Astrocyte (in vitro differentiated cells and primary cell): Measurements from ENCODE around the gene WIPI1. TPM values are rescaled to one million over a fixed set of nuclear protein-coding genes. Genes with fewer than 3 reads are reported as not detected.
A peak's percentile ranks its signal among the peaks of the same experiment; 100 is the strongest.

Experiments
- DNase-seq: peaks from one replicate; pipeline ENCODE4 v3.0.0-alpha.2; 2010; ENCODE audit warnings: low read depth
- FAIRE-seq: peaks from 2 replicates; lab custom pipeline; 2011; peaks lifted over from hg19 to GRCh38; lab: Jason Lieb, UNC
- H2AFZ ChIP-seq: 2 replicates; pipeline ENCODE4 v1.6.0; 2012; ENCODE audit warnings: low read depth, low read length, inconsistent platforms
- H3K27ac ChIP-seq: 2 replicates; pipeline ENCODE4 v1.5.1; 2011; ENCODE audit warnings: low read depth, low read length, inconsistent platforms
- H3K27me3 ChIP-seq: 2 replicates; pipeline ENCODE4 v1.6.0; 2011; ENCODE audit warnings: low read length, inconsistent platforms; ENCODE audit not compliant: insufficient read depth
- H3K36me3 ChIP-seq: 2 replicates; pipeline ENCODE4 v1.5.1; 2011; ENCODE audit warnings: low read length, inconsistent platforms; ENCODE audit not compliant: insufficient read depth
- H3K4me1 ChIP-seq: 2 replicates; pipeline ENCODE4 v1.5.1; 2011; ENCODE audit warnings: low read length, inconsistent platforms; ENCODE audit not compliant: insufficient read depth
- H3K4me2 ChIP-seq: 2 replicates; pipeline ENCODE4 v1.6.0; 2012; ENCODE audit warnings: low read length, inconsistent platforms
- H3K4me3 ChIP-seq: 2 replicates; pipeline ENCODE4 v1.5.1; 2011; ENCODE audit warnings: low read depth, mild to moderate bottlenecking, low read length, inconsistent platforms; ENCODE audit not compliant: insufficient read depth
- H3K79me2 ChIP-seq: 2 replicates; pipeline ENCODE4 v1.6.0; 2012; ENCODE audit warnings: mild to moderate bottlenecking, low read length, inconsistent platforms; ENCODE audit not compliant: insufficient read depth
- H3K9ac ChIP-seq: 2 replicates; pipeline ENCODE4 v1.6.0; 2012; ENCODE audit warnings: mild to moderate bottlenecking, low read length, inconsistent platforms
- H3K9me3 ChIP-seq: 2 replicates; pipeline ENCODE4 v1.5.1; 2012; ENCODE audit warnings: low read depth, mild to moderate bottlenecking, low read length, inconsistent platforms; ENCODE audit not compliant: insufficient read depth
- H4K20me1 ChIP-seq: 2 replicates; pipeline ENCODE4 v1.6.0; 2012; ENCODE audit warnings: low read length, inconsistent platforms; ENCODE audit not compliant: insufficient read depth
- H3K27ac Mint-ChIP-seq: one replicate; pipeline ENCODE4 v1.8.0; 2021; ENCODE audit warnings: mild to moderate bottlenecking, mixed read lengths; ENCODE audit not compliant: unreplicated experiment
- H3K27me3 Mint-ChIP-seq: one replicate; pipeline ENCODE4 v1.8.0; 2021; ENCODE audit warnings: low read depth, mixed read lengths; ENCODE audit not compliant: unreplicated experiment
- H3K36me3 Mint-ChIP-seq: one replicate; pipeline ENCODE4 v1.8.0; 2021; ENCODE audit warnings: low read depth, mixed read lengths; ENCODE audit not compliant: unreplicated experiment
- H3K4me1 Mint-ChIP-seq: one replicate; pipeline ENCODE4 v1.8.0; 2021; ENCODE audit warnings: low read depth, mixed read lengths; ENCODE audit not compliant: unreplicated experiment
- H3K4me3 Mint-ChIP-seq: one replicate; pipeline ENCODE4 v1.8.0; 2021; ENCODE audit warnings: mild to moderate bottlenecking, moderate library complexity, mixed read lengths; ENCODE audit not compliant: unreplicated experiment
- H3K9me3 Mint-ChIP-seq: one replicate; pipeline ENCODE4 v1.8.0; 2021; ENCODE audit warnings: mild to moderate bottlenecking, mixed read lengths; ENCODE audit not compliant: unreplicated experiment
- EZH2 ChIP-seq: IDR thresholded peaks from 2 replicates; pipeline ENCODE4 v1.6.1; 2012; ENCODE audit warnings: mild to moderate bottlenecking, low read length, inconsistent platforms; ENCODE audit not compliant: insufficient read depth
- total RNA-seq: library from RNA; stranded (reverse); gene quantifications from 2 replicates; pipeline ENCODE4 v1.2.1, GENCODE V29; 2021
- TF ChIP-seq, protein P1 (sequence below): IDR thresholded peaks from 2 replicates; pipeline ENCODE4 v1.5.1; 2011; ENCODE audit warnings: low read depth, mild to moderate bottlenecking, inconsistent platforms, low read length, moderate library complexity; ENCODE audit not compliant: insufficient read depth

WIPI1 gene
- total RNA-seq, 1 donor from 2014 or later: 83.5 TPM

DNA sequence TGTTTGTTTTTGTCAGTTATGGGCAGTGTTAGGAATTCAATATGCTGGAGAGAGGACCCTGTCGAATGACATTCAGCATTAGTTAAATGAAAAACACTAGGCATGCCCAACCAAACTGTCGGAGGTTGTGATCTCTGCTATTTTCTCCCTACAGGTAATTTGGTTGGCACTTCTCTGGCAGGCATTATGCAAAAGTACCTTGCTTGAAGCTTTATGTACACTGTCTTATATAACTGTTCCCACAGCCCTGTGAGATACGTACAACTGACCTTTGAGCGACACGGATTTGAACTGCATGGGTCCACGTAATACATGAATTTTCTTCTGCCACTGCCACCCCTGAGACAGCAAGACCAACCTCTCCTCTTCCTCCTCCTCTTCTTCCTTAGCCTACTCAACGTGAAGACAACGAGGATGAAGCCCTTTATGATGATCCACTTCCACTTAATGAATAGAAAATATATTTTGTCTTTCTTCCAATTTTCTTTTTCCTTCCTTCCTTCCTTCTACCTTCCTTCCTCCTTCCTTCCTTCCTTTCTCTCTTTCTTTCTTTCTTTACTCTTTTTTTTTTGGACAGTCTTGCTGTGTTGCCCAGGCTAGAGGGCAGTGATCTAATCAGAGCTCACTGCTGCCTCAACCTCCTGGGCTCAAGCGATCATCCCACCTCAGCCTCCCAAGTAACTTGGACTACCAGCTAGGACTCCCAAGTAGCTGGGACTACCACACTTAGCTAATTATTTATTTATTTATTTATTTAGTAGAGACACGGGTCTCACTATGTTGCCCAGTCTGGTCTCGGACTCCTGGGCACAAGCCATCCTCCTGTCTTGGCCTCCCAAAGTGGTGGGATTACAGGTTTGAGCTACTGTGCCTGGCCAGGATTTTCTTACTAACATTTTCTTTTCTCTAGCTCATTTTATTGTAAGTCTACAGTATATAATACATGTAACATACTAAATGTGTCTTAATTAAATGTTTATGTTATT is 77.3 kb downstream of the WIPI1 start:
- Histone ChIP-seq H4K20me1 (no peaks in the 10 kb centered on the region), H3K36me3 (no peaks in the 10 kb centered on the region), H3K27me3 (no peaks in the 10 kb centered on the region), H3K4me3 (no peak overlapping the region), H3K4me1 (peaks cover 47% of the 10 kb centered on the region), H3K9ac (no peak overlapping the region), H2AFZ (no peak overlapping the region), H3K4me2 (no peak overlapping the region), H3K27ac (peak overlapping the region; percentile 63), H3K79me2 (no peaks in the 10 kb centered on the region), H3K9me3 (no peaks in the 10 kb centered on the region)
- TF ChIP-seq, protein P1, sequence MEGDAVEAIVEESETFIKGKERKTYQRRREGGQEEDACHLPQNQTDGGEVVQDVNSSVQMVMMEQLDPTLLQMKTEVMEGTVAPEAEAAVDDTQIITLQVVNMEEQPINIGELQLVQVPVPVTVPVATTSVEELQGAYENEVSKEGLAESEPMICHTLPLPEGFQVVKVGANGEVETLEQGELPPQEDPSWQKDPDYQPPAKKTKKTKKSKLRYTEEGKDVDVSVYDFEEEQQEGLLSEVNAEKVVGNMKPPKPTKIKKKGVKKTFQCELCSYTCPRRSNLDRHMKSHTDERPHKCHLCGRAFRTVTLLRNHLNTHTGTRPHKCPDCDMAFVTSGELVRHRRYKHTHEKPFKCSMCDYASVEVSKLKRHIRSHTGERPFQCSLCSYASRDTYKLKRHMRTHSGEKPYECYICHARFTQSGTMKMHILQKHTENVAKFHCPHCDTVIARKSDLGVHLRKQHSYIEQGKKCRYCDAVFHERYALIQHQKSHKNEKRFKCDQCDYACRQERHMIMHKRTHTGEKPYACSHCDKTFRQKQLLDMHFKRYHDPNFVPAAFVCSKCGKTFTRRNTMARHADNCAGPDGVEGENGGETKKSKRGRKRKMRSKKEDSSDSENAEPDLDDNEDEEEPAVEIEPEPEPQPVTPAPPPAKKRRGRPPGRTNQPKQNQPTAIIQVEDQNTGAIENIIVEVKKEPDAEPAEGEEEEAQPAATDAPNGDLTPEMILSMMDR: no peak
- TF ChIP-seq EZH2: no peak
- no peaks in the 10 kb centered on the region for H3K27me3 Mint-ChIP-seq
- no peak overlapping the region for H3K4me3 Mint-ChIP-seq
- DNase-seq (no peak), FAIRE-seq (no peak)
- peaks cover 24% of the 10 kb centered on the region for H3K4me1 Mint-ChIP-seq
- no peak overlapping the region for H3K27ac Mint-ChIP-seq
- H3K9me3 Mint-ChIP-seq: no peaks in the 10 kb centered on the region
- peaks cover 2% of the 10 kb centered on the region for H3K36me3 Mint-ChIP-seq

DNA sequence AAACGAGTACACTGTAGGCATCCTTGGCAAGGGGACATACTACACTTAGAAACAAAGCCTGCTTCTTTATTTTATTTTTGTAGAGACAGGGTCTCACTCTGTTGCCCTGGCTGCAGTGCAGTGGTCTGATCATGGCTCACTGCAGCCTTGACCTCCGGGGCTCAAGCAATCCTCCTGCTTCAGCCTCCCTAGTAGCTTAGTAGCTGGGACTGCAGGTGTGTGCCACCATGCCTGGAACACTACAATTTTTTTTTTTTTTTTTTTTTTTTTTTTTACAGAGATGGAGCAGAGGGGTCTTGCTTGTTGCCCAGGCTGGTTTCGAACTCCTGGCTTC is 78.2 kb downstream of the WIPI1 start:
- no peaks in the 10 kb centered on the region for H3K27me3 ChIP-seq
- H3K36me3 ChIP-seq: no peaks in the 10 kb centered on the region
- H3K9ac ChIP-seq: peak overlapping the region; percentile 69
- H4K20me1 ChIP-seq: no peaks in the 10 kb centered on the region
- peaks cover 2% of the 10 kb centered on the region for H3K36me3 Mint-ChIP-seq
- no peaks in the 10 kb centered on the region for H3K9me3 Mint-ChIP-seq
- peaks cover 18% of the 10 kb centered on the region for H3K4me1 Mint-ChIP-seq
- H3K4me3 Mint-ChIP-seq: no peak overlapping the region
- no peak overlapping the region for H3K4me3 ChIP-seq
- H3K4me2 ChIP-seq: no peak overlapping the region
- no peak overlapping the region for H3K27ac Mint-ChIP-seq
- H2AFZ ChIP-seq: no peak overlapping the region
- TF ChIP-seq EZH2: no peak
- TF ChIP-seq, protein P1: no peak
- H3K27ac ChIP-seq: peak overlapping the region; percentile 71
- peaks cover 42% of the 10 kb centered on the region for H3K4me1 ChIP-seq
- H3K79me2 ChIP-seq: no peaks in the 10 kb centered on the region
- no peak for FAIRE-seq
- H3K27me3 Mint-ChIP-seq: no peaks in the 10 kb centered on the region
- DNase-seq: no peak
- no peaks in the 10 kb centered on the region for H3K9me3 ChIP-seq
